C4-2B (cell line): ENCODE measurements around the gene TRABD2A.

Experiments
- CTCF ChIP-seq: fragments of 450-650 bp; conservative IDR thresholded peaks from 2 replicates; pipeline ENCODE4 v1.5.1; 2017; ENCODE audit warnings: mild to moderate bottlenecking
- ZFX ChIP-seq: fragments of 450-650 bp; IDR thresholded peaks from 2 replicates; pipeline ENCODE4 v1.6.1; 2017

- TF ChIP-seq CTCF (no peak), ZFX (no peak)
Observed at GRCh38 chr2:84782717-84783442, 98.0 kb downstream of the TRABD2A start.
